ENCODE measurements around the gene PEX14.

GRCh38 chr1:10665226-10665625 lies 190.5 kb downstream of the PEX14 start:
- no peak for TF ChIP-seq CTCF (IDR thresholded peaks at IDR 0.05)
- TF ChIP-seq POLR2A (IDR thresholded peaks at IDR 0.05), result no peak
